Measurements from ENCODE around the gene EMCN.

EMCN gene

GRCh38 chr4:100428051-100428450 lies 89.8 kb downstream of the EMCN start:
- no peak for DNase-seq (ENCODE audit: low spot score)
- Histone ChIP-seq H3K27ac (no peak overlapping the region), H3K4me3 (no peak overlapping the region)
- TF ChIP-seq CTCF (IDR thresholded peaks at IDR 0.05): no peak

- no peak for DNase-seq (ENCODE audit: low spot score)
- TF ChIP-seq CTCF (IDR thresholded peaks at IDR 0.05): no peak
- Histone ChIP-seq H3K27ac (no peak overlapping the region), H3K4me3 (no peak overlapping the region)
Observed at GRCh38 chr4:100424376-100424775, 93.4 kb downstream of the EMCN start.

- Histone ChIP-seq H3K4me3 (no peak overlapping the region), H3K27ac (no peak overlapping the region)
- TF ChIP-seq CTCF (IDR thresholded peaks at IDR 0.05): no peak
- DNase-seq (ENCODE audit: low spot score): no peak
Observed at GRCh38 chr4:100422894-100423293, 94.9 kb downstream of the EMCN start.

- TF ChIP-seq CTCF (IDR thresholded peaks at IDR 0.05): no peak
- DNase-seq (ENCODE audit: low spot score): no peak
- H3K4me3 ChIP-seq: peak overlapping the region; percentile 10
- H3K27ac ChIP-seq: peak overlapping the region; percentile 6 to 9
Observed at GRCh38 chr4:100421361-100421978, 96.4 kb downstream of the EMCN start.

- H3K4me3 ChIP-seq: no peak overlapping the region
Observed at GRCh38 chr4:100420571-100420970, 97.3 kb downstream of the EMCN start.

GRCh38 chr4:100417565-100417964 lies 100.3 kb downstream of the EMCN start:
- H3K27ac ChIP-seq: no peak overlapping the region
- no peak for TF ChIP-seq CTCF (IDR thresholded peaks at IDR 0.05)
- H3K4me3 ChIP-seq: no peak overlapping the region
- DNase-seq (ENCODE audit: low spot score): no peak

More at GRCh38 chr4:100420571-100420970, 97.3 kb downstream of the EMCN start:
- TF ChIP-seq CTCF (IDR thresholded peaks at IDR 0.05): no peak
- DNase-seq (ENCODE audit: low spot score): no peak
- peak overlapping the region; percentile 6 to 9 for H3K27ac ChIP-seq

GRCh38 chr4:100414016-100414790 lies 103.6 kb downstream of the EMCN start:
- Histone ChIP-seq H3K4me3 (no peak overlapping the region), H3K27ac (no peak overlapping the region)
- no peak for DNase-seq (ENCODE audit: low spot score)
- TF ChIP-seq CTCF (IDR thresholded peaks at IDR 0.05): no peak
